GM21515 (cell line): Measurements from ENCODE around the gene MYBBP1A.
"Not testable (repeated sequence)": the region's sequence is repeated elsewhere in the genome, so short reads cannot be mapped to it uniquely, and the experiment has no call there.

Experiments used
- ATAC-seq: cut with Tn5 transposase; IDR thresholded peaks from one replicate; pipeline ENCODE4 v1.9.1; 2021; ENCODE audit not compliant: unreplicated experiment

MYBBP1A gene

DNA sequence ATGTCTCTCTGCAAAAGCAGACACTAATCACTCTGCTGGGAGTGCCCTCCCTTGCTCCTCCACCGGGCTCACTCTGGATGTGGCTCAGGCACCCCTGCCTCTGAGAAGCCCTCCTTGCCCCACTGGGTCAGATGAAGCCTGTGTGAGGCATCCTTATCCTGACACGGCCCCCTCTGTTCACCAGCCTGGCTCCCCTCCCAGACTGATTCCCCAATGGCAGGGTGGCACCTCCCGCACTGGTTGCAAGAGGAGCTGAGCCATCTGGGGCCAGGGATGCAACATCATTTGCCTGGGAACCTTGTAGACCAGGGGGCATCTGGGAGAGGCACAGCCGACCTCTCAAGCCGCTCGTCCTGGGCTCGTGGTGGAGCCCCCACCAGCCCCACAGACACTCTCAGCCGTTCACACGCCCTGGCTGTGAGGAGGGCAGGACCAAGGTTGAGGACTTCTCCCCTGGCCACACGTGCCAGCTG is 35.8 kb upstream of the MYBBP1A start:
- no peak for ATAC-seq

DNA sequence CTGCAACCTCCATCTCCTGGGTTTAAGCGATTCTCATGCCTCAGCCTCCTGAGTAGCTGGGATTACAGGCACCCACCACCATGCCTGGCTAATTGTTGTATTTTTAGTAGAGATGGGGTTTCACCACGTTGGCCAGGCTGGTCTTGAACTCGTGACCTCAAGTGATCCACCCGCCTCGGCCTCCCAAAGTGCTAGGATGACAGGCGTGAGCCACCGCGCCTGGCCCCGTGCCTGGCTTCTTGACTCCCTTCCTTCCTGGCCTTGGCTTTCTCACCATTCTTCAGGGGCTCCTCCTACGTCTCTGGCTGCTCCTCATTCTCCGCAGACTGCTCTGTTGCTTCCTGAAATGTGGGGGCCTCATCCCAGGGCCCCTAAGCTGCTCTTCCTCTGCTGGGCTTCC is 34.9 kb upstream of the MYBBP1A start:
- not testable (repeated sequence) for ATAC-seq

DNA sequence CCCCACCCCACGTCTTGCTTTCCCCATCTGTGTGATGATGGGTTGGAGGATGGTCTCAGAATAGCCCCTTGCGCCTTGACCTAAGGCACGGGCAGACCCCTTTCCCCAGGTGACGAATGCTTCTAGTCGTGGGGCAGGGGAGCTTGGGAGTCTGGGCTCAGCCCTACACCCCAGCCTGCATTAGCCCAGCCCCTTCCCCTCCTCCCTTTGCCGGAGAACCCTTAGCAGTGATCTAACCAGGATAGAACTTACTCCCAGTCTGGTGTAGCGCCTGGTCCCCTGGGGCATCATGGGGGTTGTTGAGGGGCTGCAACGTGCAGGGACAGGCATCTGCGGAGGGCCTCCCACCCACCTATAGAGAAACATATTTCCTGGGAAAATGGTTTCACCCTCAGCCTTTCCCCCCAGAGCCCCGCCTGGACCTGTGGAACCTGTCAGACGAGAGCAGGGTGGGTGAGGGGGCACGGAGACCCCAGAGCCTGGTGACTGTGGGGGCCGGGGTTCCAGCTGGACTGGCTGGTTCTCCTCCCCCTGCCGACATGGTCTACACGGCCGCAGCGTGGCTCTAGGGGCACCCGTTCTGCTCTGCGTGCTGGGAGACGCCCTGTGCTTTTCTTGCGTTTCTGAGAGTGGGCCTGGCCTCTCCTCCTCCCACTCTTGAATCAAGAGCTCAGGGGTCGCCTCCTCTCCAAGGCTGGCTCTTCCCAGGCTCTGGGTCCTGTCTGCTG is 33.9 kb upstream of the MYBBP1A start:
- no peak for ATAC-seq

DNA sequence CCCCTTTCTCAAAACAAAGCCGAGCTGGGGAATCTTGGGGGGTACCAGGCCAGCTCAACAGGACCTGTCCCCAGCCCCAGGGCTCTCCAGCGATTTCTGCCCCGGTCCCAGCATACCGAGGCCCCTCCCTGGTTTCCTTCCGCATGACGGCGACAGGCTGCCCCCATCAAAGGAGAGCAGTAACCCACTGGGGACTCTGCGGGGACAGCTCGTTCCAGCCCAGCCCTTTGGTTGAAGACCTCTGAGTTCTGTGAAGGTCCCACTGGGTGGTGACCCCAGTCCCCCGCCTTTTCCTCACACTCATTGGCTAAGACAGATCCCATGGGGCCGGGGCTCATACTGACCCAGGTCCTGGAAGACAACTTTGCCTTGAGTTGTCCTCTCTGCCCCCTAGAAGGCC is 33.2 kb upstream of the MYBBP1A start:
- ATAC-seq: no peak

DNA sequence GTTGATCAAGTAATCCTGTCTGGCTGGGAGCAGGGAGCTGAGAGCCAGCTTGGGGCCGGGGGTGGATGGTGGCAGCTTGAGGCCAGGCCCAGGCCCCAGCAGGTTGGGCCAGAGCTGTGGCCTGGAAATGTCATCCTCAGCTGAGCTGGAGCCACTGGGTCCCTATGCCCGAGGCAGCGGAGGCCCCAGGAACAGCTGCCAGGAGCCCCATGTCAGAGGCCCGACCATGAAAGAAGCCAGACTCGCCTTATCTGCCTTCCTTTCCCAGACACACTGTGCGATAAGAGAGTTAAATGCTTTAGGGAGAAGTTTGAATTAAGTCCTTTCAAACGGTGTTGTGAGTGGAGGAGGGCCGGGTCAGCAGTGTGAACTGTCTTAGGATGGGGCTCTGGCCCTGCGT is 32.6 kb upstream of the MYBBP1A start:
- ATAC-seq: no peak

DNA sequence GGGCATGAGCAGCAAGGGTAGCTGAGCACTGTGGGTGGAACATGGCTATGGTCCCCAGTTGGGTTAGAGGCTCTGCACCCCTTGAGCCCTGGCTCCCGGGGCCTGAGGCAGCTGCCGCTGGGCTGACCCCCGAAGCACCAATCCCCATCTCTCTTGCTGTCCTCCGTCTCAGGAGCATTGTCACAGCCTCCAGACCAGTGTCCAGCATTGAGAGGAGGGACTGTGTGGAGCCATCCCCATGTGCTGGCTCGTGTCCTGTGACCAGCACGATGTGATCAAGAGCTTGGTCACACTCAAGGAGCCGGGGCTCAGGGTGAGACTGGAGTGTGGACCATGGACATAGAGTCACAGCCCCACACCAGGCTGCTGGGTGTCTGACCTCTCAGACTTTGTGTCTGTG is 32.0 kb upstream of the MYBBP1A start:
- ATAC-seq: no peak

DNA sequence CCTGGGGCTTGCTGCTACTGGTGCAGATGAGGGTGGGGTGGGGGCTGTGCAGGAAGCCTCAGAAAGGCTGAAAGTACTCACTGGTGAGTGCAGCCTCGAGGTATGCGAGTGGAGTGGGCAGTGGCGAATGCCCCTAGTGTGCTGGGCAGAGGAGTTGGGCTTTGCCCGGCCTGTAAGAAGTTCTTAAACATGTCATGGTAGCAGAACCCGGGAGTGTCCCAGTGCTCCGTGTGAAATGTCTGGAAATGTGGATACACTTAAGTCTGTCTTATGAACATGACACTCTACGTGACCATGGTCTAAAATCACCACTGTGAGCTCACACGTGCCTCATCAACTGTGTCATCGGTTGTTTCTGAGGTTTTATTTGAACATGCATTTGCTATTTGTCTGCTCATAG is 30.9 kb upstream of the MYBBP1A start:
- ATAC-seq: no peak

DNA sequence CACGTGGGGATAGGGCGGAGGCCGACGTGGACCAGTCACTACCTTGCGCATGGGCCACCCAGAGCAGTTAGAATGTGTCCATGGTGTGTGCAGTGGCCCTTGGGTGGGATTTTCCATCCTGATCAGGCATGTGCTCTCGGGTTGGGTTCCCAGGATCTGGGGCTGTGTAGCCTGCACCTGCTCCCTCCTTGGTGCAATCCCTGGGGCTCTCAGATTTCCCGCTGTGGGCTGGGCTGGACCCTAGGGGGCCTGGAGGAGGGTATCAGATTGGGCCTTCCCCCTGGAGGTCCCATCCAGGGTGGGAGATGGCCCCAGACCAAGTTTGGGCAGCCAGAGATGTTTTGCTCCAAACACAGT is 30.4 kb upstream of the MYBBP1A start:
- no peak for ATAC-seq

DNA sequence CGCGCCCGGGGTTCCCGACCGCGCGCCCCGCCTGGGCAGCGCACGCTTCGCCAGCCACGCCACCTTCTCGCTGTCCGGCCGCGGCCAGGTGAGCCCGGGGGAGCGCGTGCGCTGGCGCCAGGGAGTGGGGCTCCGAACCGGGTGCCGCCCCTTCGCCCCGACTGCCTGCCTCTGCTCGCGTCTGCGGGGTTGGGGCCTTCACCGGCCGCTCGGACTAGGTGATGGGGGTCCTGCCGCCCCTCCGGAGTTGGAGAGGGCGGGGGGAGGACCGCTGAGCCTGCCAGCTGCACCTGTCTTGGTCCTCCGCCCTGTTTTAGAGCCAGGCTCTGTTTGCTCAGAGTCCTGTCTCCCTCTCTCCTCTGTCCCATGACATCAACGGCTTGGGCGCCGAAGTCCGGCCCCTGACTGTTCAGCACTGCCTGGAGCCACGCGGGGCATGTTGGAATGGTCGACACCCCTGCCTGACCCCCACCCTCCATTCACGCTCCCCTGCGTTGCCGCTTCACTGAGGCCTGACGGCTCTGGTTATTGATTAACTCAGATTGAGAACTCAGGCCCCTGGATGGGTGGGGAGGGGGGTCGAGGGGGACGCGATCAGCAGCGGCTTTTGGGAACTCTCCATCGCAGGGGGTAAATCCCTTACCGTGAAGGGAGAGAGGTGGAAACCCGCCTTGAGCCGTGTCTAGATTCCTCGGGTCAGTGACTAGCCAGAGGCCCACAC is 29.9 kb upstream of the MYBBP1A start:
- no peak for ATAC-seq

DNA sequence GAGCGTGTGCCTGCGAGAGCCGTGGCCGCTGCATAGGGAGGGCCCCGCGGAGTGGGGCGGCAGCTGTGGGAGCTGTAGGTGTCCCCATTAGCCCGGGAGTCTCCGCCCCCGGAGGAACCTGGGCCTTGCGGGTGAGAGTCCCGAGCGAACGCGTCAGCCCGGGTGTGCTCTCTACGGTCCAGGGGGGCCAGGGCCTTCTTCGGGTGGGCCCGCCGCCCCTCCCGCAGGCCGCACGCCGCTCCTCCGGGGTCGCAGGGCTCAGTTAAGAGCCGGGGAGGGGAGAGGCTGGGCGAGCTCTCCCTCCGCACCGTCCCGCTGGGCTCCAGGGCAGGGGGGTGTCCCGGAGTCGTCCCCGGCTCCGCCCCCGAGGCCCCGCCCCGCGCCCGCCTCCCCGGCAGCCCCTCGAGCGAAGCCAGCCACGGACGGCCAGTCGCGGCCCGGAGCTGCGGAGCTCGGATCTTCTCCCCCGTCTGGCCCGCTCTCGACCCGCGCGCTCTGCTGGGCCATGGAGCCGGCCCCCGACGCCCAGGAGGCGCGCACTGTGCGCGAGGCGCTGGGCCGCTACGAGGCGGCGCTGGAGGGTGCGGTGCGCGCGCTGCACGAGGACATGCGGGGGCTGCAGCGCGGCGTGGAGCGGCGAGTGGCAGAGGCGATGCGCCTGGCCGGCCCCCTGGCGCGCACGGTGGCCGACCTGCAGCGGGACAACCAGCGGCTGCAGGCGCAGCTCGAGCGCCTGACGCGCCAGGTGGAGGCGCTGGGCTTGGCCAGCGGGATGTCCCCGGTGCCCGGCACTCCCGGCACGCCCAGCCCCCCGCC is 29.1 kb upstream of the MYBBP1A start, which contains the start of gene SMTNL2:
SMTNL2 (plus strand) TSS at position 429 of the 816 bp plus-strand sequence; CDS start at position 506, 77 bp downstream.
- ATAC-seq: no peak

DNA sequence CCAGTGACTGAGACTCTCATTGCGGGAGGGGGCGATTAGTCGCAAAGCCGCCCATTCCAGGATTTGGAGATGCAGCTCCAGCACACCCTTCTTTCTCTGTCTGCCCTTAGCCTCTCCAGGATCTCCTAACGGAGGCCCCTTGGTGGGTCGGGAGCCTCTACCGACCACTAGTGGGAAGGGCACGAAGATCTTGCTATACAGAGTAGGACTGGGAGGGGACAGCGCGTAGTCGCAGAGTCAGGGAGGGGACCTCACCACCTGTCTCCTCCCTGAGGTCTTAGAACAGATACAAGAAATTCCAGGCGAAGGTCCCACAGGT is 28.6 kb upstream of the MYBBP1A start:
- ATAC-seq: no peak

DNA sequence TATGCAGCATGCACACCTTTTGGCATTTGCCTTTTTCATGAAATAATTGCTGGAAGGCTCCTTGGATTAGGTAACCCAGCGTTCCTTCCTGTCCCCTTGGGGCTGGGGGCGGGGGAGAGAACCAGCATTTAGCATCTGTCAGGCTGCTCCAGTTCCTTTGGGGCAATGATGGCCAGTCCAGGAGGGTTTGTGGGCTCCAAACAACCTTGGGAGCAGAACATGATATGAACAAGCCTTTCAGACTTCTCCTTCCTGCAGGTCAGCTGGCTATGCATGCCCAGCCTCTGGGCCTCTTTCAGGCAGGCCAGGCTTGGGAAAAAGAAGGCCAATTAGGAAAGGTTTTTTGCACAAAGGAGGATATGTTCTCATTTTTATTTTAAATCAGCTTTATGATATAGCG is 28.0 kb upstream of the MYBBP1A start:
- ATAC-seq: no peak

DNA sequence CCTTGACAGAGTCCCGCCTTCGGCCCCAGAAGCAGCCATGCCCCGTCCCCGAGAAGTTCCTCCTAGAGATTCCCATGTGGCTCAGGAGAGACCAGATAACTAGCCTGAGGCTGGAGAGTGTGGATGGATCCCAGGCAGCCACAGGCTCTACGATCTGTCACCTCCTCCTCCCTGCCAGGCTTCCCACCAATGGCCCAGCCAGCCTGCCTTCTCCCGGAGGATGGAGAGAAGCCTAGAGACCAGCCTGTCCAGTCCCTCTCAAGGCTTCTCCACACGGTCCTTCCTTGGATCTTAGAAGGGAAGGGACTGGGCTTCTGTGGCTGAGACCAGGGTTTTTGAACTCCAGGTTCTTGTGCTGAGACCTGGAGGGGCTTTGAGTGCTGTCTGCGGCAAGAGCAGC is 27.5 kb upstream of the MYBBP1A start:
- no peak for ATAC-seq

DNA sequence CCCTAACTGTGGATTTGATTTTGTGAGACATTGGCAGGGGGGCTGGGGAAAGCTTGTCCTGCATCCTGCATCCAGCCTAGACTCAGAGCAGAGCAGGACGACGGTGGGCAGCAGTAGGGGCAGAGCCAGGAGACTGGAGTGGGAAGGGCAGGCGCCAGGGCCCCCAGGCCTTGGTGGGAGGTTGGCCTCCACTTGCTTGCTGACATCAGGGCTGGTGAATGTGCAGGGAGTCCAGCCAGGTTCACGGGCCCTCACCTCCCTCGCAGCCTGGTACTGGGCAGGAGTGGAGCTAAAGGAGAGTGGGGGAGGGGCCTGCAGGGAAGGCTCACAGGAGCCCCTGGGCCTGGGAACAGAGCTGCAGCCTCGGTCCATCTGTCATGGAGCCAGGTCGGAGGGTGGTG is 26.9 kb upstream of the MYBBP1A start:
- ATAC-seq: no peak

DNA sequence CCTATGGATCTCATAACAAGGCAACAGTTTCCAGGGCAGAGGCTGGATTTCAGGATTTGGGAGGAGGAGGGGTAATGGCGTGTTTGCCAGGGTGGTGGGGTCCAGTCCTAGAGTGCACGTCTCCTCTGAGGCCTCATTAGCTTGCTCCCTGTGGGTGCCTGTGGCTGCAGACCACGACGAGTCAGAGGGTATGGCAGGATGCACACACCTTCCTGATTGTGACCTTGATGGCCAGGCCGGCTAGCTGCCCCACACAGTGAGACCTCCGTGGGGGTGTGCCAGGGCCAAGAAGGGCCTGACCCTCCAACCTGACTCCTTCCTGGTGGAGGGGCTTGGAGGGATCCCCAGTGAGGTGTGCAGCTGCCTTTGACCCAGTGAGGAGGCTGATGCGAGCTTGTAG is 25.1 kb upstream of the MYBBP1A start:
- ATAC-seq: no peak

DNA sequence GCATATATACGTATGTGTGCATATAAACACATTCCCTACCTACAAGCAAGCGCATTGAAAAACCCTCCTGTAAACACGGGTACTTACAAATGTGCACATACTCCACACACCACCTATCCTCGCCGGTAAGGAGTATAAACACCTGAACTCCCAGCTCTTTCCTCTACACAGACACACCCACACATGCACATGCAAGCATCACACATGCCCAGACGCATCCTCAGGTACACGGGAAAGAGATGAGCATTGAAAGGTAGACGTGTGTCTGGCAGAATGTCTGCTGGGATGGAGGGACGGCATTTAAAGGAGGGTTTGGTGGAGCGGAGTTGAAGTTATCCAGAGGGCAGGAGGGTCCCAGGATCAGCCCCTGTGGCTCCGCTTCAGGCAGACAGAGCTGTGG is 24.5 kb upstream of the MYBBP1A start:
- no peak for ATAC-seq

DNA sequence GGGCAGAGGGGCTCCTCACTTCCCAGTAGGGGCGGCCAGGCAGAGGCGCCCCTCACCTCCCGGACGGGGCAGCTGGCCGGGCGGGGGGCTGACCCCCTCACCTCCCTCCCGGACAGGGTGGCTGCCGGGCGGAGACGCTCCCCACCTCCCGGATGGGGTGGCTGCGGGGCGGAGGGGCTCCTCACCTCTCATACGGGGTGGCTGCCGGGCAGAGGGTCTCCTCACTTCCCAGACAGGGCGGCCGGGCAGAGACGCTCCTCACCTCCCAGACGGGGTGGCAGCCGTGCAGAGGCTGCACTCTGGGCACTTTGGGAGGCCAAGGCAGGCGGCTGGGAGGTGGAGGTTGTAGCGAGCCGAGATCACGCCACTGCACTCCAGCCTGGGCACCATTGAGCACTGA is 23.2 kb upstream of the MYBBP1A start:
- ATAC-seq: not testable (repeated sequence)

DNA sequence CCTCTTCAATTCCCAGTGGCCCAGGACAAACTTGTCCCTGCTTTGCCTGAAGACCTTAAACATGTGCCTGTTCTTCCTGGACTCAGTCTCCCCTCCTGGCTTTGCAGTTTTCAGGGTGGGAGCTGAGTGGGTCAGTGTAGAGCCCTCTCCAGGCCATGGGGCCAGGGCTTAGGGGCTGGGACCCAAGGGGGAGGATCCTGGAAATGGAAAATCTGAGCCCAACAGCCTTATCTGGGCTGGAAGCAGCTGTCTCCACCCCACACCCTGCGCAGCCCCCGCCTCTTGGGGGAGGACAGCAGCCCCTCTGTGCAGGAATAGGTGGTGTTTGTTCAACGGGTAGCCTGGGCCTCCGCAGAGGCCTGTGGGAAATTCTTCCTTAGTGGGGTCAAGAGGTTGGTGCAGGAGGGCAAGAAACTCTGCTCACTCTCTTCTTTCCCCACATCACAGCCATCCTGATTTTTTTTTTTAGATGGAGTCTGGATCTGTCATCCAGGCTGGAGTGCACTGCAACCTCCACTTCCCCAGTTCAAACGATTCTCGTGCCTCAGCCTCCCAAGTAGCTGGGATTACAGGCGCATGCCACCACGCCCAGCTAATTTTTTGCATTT is 22.3 kb upstream of the MYBBP1A start:
- no peak for ATAC-seq

DNA sequence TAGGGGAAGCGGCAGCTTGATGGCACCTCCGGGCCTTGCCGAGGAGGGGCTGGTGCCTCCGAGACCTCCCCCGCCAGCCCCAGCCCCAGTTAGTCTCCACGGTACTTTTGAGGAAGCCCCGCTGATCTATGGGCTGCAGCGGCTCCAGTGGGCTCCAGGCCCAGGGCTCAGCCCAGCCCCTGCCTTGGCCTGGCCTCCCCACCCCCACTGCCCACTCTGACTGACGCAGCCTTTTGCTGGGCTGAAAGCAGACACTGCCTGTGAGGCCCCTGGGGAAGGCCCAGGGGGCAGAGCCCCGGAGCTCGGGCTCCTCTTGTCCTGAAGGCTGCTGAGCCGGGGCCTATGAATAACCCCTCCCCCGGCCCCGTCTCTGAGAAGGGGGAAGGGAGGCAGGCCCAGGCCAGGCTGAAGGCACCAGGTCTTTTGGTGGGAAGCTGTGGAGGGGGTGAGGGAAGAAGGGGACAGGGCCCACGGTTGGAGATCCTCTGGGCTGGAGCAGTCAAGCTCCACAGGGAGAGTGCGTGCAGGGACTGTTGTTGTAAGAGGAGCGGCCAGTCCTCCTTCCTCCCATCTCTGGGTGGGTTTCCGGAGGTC is 21.6 kb upstream of the MYBBP1A start:
- no peak for ATAC-seq

DNA sequence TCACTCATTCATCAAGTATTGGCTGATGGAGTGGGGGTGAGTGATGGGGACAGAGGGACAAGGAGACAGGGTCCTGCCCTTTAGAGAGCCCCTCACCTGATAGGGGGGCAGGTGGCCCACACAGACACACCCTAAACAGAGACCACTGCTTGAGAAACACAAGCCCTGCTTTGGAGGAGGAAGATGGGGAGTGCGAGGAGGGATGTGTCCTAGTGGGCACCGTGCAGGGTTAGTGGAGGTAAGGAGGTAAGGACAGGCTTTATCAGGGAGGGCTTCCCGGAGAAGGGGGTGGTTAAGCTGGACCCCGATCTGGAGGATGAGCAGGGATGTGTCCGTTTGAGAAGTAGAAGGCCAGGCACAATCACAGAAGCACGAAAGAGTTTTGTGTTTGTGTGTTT is 21.0 kb upstream of the MYBBP1A start:
- no peak for ATAC-seq

DNA sequence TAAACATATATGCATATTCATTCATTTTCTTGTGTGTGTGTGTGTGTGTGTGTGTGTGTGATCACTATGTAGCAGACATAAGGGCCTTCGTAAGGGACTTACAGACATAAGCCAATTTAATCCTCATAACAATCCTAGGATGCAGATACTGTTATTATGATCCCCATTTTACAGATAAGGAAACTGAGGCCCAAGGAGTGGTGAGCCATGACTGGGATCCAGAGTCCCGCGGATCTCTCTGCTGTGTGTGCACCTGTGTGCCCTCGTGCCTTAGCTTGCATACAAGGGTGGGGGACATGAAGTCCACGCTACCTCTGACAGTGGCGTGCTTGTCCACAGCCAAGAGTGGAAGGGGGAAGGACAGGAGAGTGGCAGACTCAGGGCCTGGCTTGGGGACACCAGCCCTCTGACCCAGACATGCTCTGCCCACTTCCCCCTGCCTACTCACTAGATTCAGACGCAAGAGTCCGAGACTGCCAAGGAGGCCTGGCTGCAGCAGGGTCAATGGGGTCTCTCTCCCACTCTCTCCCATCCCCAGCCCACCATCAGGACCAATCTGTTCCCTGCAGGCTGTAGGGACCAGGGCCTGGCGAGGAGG is 19.4 kb upstream of the MYBBP1A start:
- no peak for ATAC-seq
